Calu3 (cell line): ENCODE measurements around the gene AOAH. TPM values are rescaled to one million over a fixed set of nuclear protein-coding genes. Genes with fewer than 3 reads are reported as not detected.
"Not testable (repeated sequence)": the region's sequence is repeated elsewhere in the genome, so short reads cannot be mapped to it uniquely, and the experiment has no call there.

ENCODE experiments used
- BruUV-seq: library from RNA; stranded (reverse); fragments of 400-500 nt; replicated peaks from 2 replicates; lab custom pipeline; 2021; lab: Mats Ljungman, UMichigan
- CTCF ChIA-PET: fragments of 300-600 bp; sonication (Branson Sonifier 250); formaldehyde crosslinking; loops from one replicate; lab custom pipeline; 2022; ENCODE audit warnings: antibody characterized with exemption; lab: Charles Lee
- DNase-seq: peaks from one replicate; pipeline ENCODE4 v3.0.0; 2022
- H3K27ac Mint-ChIP-seq: one replicate; pipeline ENCODE4 v1.8.0; 2022; ENCODE audit warnings: mixed read lengths; ENCODE audit not compliant: unreplicated experiment
- H3K27me3 Mint-ChIP-seq: one replicate; pipeline ENCODE4 v1.8.0; 2022; ENCODE audit warnings: mixed read lengths; ENCODE audit not compliant: unreplicated experiment
- H3K36me3 Mint-ChIP-seq: one replicate; pipeline ENCODE4 v1.8.0; 2022; ENCODE audit warnings: mild to moderate bottlenecking, moderate library complexity, mixed read lengths; ENCODE audit not compliant: insufficient read depth, unreplicated experiment
- H3K4me1 Mint-ChIP-seq: one replicate; pipeline ENCODE4 v1.8.0; 2022; ENCODE audit warnings: mild to moderate bottlenecking, low read depth, mixed read lengths; ENCODE audit not compliant: unreplicated experiment
- H3K4me3 Mint-ChIP-seq: one replicate; pipeline ENCODE4 v1.8.0; 2022; ENCODE audit warnings: mild to moderate bottlenecking, low read depth, moderate library complexity, mixed read lengths; ENCODE audit not compliant: unreplicated experiment
- H3K9me3 Mint-ChIP-seq: one replicate; pipeline ENCODE4 v1.8.0; 2022; ENCODE audit warnings: low read depth, mixed read lengths; ENCODE audit not compliant: unreplicated experiment
- CTCF ChIP-seq: fragments of 200-600 bp; IDR thresholded peaks from one replicate; pipeline ENCODE4 v1.8.0; 2022; ENCODE audit warnings: antibody characterized with exemption; ENCODE audit not compliant: unreplicated experiment
- intact Hi-C: fragments of 100-400 bp; cut with micrococcal nuclease; formaldehyde crosslinking; loops from one replicate; pipeline ENCODE4 v1.10.0; 2022; ENCODE audit not compliant: unreplicated experiment
- total RNA-seq: library from RNA; stranded (reverse); gene quantifications from 2 replicates; pipeline ENCODE4 v1.2.3, GENCODE V29; 2022

AOAH gene
- total RNA-seq, 1 experiment from 2014 or later = not detected

- no peak overlapping the region for H3K4me3 Mint-ChIP-seq
- no peak for TF ChIP-seq CTCF
- intact Hi-C loops = no loop called here
- no peaks in the 10 kb centered on the region for H3K27me3 Mint-ChIP-seq
- no TSS peak for BruUV-seq
- H3K27ac Mint-ChIP-seq = no peak overlapping the region
- no peak for DNase-seq
- CTCF ChIA-PET = no interaction called here
- H3K36me3 Mint-ChIP-seq = no peaks in the 10 kb centered on the region
- H3K9me3 Mint-ChIP-seq = peaks cover 2% of the 10 kb centered on the region
- peaks cover 7% of the 10 kb centered on the region for H3K4me1 Mint-ChIP-seq
Measured at GRCh38 chr7:36717586-36717985, 6.7 kb downstream of the AOAH start.

DNA sequence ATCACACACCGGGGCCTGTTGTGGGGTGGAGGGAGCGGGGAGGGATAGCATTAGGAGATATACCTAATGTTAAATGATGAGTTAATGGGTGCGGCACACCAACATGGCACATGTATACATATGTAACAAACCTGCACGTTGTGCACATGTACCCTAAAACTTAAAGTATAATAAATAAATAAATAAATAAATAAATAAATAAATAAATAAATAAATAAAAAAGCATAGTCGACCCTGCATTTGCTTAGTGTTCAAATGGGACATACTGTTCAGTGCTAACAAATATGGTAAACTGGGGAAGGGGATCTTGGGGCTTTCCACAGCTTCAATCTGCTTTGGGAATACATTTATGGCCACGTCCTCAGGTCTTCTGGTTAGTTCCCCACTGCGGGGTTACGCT is 7.5 kb downstream of the AOAH start:
- DNase-seq, H3K27me3 Mint-ChIP-seq, H3K27ac Mint-ChIP-seq, H3K4me3 Mint-ChIP-seq, intact Hi-C loops, H3K4me1 Mint-ChIP-seq, BruUV-seq, H3K36me3 Mint-ChIP-seq, H3K9me3 Mint-ChIP-seq: not testable (repeated sequence)
- CTCF ChIA-PET = interaction anchor here (0.8 kb wide), 1 partner anchor 30 kb away, joined by 3 read pairs; no protein-coding TSS in a partner anchor

DNA sequence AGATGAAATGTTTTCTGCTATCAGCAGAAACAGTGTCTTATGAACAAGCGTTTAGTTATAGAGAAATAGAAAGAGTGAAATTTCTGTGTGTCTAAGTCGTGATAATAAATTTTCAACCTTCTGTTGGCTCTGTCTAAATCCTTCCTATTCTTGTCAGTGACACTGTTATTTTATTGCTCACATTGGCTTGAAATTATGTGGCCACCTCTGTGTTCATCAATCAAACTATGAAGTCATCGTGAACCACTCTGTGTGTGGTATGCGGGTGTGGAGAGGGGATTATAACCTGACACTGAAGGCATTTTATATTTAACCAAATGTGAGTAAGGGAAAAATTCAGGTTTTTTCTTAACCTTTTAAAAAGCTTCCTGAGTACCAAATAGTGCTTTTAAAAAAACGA is 12.3 kb downstream of the AOAH start:
- CTCF ChIA-PET = no interaction called here
- peaks cover 4% of the 10 kb centered on the region for H3K9me3 Mint-ChIP-seq
- H3K27ac Mint-ChIP-seq = no peak overlapping the region
- H3K4me3 Mint-ChIP-seq = no peak overlapping the region
- no peak for TF ChIP-seq CTCF
- intact Hi-C loops = no loop called here
- H3K36me3 Mint-ChIP-seq = peaks cover 5% of the 10 kb centered on the region
- DNase-seq = no peak
- H3K4me1 Mint-ChIP-seq = peaks cover 46% of the 10 kb centered on the region
- no peaks in the 10 kb centered on the region for H3K27me3 Mint-ChIP-seq
- no TSS peak for BruUV-seq

DNA sequence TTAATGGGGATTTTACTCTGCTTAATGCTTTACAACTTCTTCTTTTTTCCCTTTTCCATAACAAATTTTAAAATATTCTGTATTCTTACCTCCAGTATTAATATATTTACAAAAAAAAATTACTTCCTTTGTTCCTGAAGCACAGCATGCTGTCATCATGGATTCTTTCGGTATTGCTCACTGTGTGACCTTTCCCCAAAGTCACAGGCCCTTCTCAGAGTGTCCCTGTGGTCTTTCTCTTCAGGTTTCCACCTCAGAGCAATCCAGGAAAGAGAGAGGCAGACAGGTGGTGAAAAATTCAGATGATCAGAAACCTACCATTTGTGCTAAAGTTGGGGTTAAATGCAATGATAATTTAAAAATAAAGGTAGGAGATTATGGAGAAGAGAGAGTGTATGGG is 13.0 kb downstream of the AOAH start:
- no peak overlapping the region for H3K27ac Mint-ChIP-seq
- no peak for DNase-seq
- no peak overlapping the region for H3K4me3 Mint-ChIP-seq
- intact Hi-C loops = no loop called here
- peaks cover 46% of the 10 kb centered on the region for H3K4me1 Mint-ChIP-seq
- no TSS peak for BruUV-seq
- CTCF ChIA-PET = no interaction called here
- no peaks in the 10 kb centered on the region for H3K27me3 Mint-ChIP-seq
- H3K36me3 Mint-ChIP-seq = peaks cover 5% of the 10 kb centered on the region
- peaks cover 4% of the 10 kb centered on the region for H3K9me3 Mint-ChIP-seq
- no peak for TF ChIP-seq CTCF

DNA sequence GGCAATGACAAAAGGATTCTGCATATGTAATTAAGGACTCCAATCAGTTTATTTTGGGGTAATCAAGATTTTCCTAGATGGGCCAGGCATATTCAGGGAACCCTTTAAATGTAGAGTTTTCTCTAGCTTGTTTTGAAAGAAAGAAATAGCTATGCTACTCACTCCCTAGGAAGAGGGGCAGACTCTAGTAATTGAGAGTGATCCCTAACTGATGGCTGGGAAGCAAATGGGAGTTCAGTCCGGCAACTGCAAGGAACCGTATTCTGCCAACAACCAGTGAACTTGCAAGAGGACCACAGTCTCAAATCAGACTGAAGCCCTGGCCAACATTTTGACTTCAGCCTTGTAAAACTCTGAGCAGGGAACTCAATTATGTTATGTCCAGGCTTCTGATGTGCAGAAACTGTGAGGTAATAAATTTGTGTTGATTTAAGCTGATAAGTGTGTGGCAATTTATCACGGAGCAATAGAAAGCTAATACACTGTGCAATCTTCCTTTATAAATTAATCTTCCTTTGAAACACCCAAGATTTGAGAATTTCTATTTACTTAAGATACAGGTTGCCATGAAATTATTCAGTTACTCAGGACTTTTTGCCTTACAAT is 14.0 kb downstream of the AOAH start:
- BruUV-seq = no TSS peak
- Mint-ChIP-seq H3K4me3 (no peak overlapping the region), H3K27me3 (no peaks in the 10 kb centered on the region), H3K4me1 (peaks cover 46% of the 10 kb centered on the region), H3K9me3 (peaks cover 4% of the 10 kb centered on the region), H3K36me3 (peaks cover 5% of the 10 kb centered on the region), H3K27ac (no peak overlapping the region)
- intact Hi-C loops = no loop called here
- TF ChIP-seq CTCF = no peak
- no peak for DNase-seq
- CTCF ChIA-PET = no interaction called here
